Endothelial cell of umbilical vein (primary cell): ENCODE results near the gene ADAP2. TPM values are rescaled to one million over a fixed set of nuclear protein-coding genes. Genes with fewer than 3 reads are reported as not detected.

Source experiments
- BruUV-seq: library from RNA; stranded (reverse); fragments of 400-500 nt; replicated peaks from 2 replicates; lab custom pipeline; 2021; lab: Mats Ljungman, UMichigan
- CTCF ChIA-PET: fragments of 300-600, 350-600 bp; sonication (Branson Sonifier 250); formaldehyde crosslinking; loops from one replicate; lab custom pipeline; 2021; ENCODE audit warnings: antibody characterized with exemption, inconsistent platforms; lab: Charles Lee
- POLR2A ChIA-PET: fragments of 300-600, 350-600 bp; sonication (Branson Sonifier 250); formaldehyde crosslinking; loops from one replicate; lab custom pipeline; 2021; ENCODE audit warnings: antibody characterized with exemption, inconsistent platforms; lab: Charles Lee
- DNase-seq: peaks from one replicate; pipeline ENCODE4 v3.0.0-alpha.2; 2011; ENCODE audit warnings: low read depth, low spot score
- FAIRE-seq: peaks from 2 replicates; lab custom pipeline; 2011; peaks lifted over from hg19 to GRCh38; lab: Jason Lieb, UNC
- H2AFZ ChIP-seq: 2 replicates; pipeline ENCODE4 v1.6.0; 2012; ENCODE audit warnings: low read depth, low read length, control low read depth, inconsistent platforms
- H3K27ac ChIP-seq: 2 replicates; pipeline ENCODE4 v1.5.1; 2011; ENCODE audit warnings: low read depth, mild to moderate bottlenecking, control low read depth, low read length, moderate library complexity; ENCODE audit not compliant: insufficient read depth
- H3K27me3 ChIP-seq, 2 experiments: 2 replicates each; pipeline versions ENCODE4 v1.6.0 to v1.6.1; 2011; ENCODE audit warnings: low read length in 2 of 2, mixed read lengths in 1 of 2; ENCODE audit not compliant: control insufficient read depth in 2 of 2, insufficient read depth in 2 of 2
- H3K36me3 ChIP-seq, 2 experiments: 2 replicates in 1 of 2; 3 replicates in 1 of 2; pipeline ENCODE4 v1.5.1; 2011; ENCODE audit warnings: low read length in 2 of 2, mild to moderate bottlenecking in 1 of 2, moderate library complexity in 1 of 2; ENCODE audit not compliant: control insufficient read depth in 2 of 2, insufficient read depth in 2 of 2; ENCODE audit errors: extremely low read depth in 1 of 2
- H3K4me1 ChIP-seq: 3 replicates; pipeline ENCODE4 v1.5.1; 2011; ENCODE audit warnings: mild to moderate bottlenecking, low read length; ENCODE audit not compliant: control insufficient read depth, insufficient read depth; ENCODE audit errors: extremely low read depth
- H3K4me2 ChIP-seq: 2 replicates; pipeline ENCODE4 v1.6.1; 2011; ENCODE audit warnings: low read length, control low read depth, mixed read lengths; ENCODE audit not compliant: insufficient read depth
- H3K4me3 ChIP-seq, 3 experiments: fragments of 200-600 bp in 1 of 3; sonication (generic), shearing (Covaris generic) in 1 of 3; replicated peaks in 1 of 3; 2 replicates each; pipeline ENCODE4 v1.5.1; 2011 to 2016; ENCODE audit warnings: control low read depth in 3 of 3, low read length in 3 of 3, mild to moderate bottlenecking in 2 of 3, inconsistent platforms in 1 of 3, low read depth in 1 of 3, moderate library complexity in 1 of 3; ENCODE audit not compliant: insufficient read depth in 1 of 3
- H3K79me2 ChIP-seq: 2 replicates; pipeline ENCODE4 v1.6.0; 2012; ENCODE audit warnings: low read length, inconsistent platforms; ENCODE audit not compliant: control insufficient read depth, insufficient read depth
- H3K9ac ChIP-seq: replicated peaks from 2 replicates; pipeline ENCODE3; 2011; ENCODE audit warnings: low read length, control low read depth; ENCODE audit not compliant: insufficient read depth; ENCODE audit errors: extremely low read depth
- H3K9me1 ChIP-seq: replicated peaks from 3 replicates; pipeline ENCODE4 v1.6.0; 2011; ENCODE audit warnings: mild to moderate bottlenecking, low read length; ENCODE audit not compliant: control insufficient read depth, insufficient read depth; ENCODE audit errors: extremely low read depth
- H3K9me3 ChIP-seq: replicated peaks from 2 replicates; pipeline ENCODE4 v1.5.1; 2012; ENCODE audit warnings: low read length, inconsistent platforms; ENCODE audit not compliant: control insufficient read depth, insufficient read depth
- H4K20me1 ChIP-seq: replicated peaks from 2 replicates; pipeline ENCODE3; 2011; ENCODE audit warnings: mild to moderate bottlenecking, low read length; ENCODE audit not compliant: control insufficient read depth, insufficient read depth; ENCODE audit errors: extremely low read depth
- POLR2A ChIP-seq: IDR thresholded peaks from 2 replicates; pipeline ENCODE4 v1.6.1; 2012; ENCODE audit warnings: low read depth, mild to moderate bottlenecking, control low read depth, low read length
- POLR2AphosphoS5 ChIP-seq: IDR thresholded peaks from 2 replicates; pipeline ENCODE4 v1.6.1; 2012; ENCODE audit warnings: low read depth, mild to moderate bottlenecking, control low read depth, low read length, moderate library complexity; ENCODE audit not compliant: insufficient read depth
- dilution Hi-C: fragments of 300-500 bp; cut with MboI; formaldehyde crosslinking; loops from one replicate; pipeline ENCODE4 v1.15.0; 2019; ENCODE audit warnings: low sequenced_read_pairs; ENCODE audit not compliant: extremely low pct_ligation_motif_present
- intact Hi-C: fragments of 100-400 bp; cut with micrococcal nuclease; formaldehyde crosslinking; loops from one replicate; pipeline ENCODE4 v1.10.0; 2022
- polyA plus RNA-seq, 4 experiments: library from polyadenylated mRNA; depleted of rRNA in 3 of 4; stranded (reverse) in 3 of 4; unstranded in 1 of 4; fragments of >200 nt; gene quantifications; 2 replicates each; pipeline versions ENCODE4 v1.2.1 to v1.2.3, GENCODE V29; 2011 to 2012; ENCODE audit warnings: missing spikeins in 1 of 4
- total RNA-seq: library from RNA; stranded (reverse); gene quantifications from 2 replicates; pipeline ENCODE4 v1.2.3, GENCODE V29; 2021
- TF ChIP-seq, protein P1 (sequence below), 2 donors: IDR thresholded peaks; 1 replicate in 1 of 2; 2 replicates in 1 of 2; pipeline ENCODE4 v1.5.1; 2011; ENCODE audit warnings: low read length in 2 of 2, mild to moderate bottlenecking in 2 of 2, moderate library complexity in 2 of 2, control low read depth in 1 of 2, inconsistent platforms in 1 of 2, low read depth in 1 of 2; ENCODE audit not compliant: insufficient read depth in 1 of 2; ENCODE audit errors: extremely low read depth in 1 of 2
- TF ChIP-seq, protein P2 (sequence below): IDR thresholded peaks from 2 replicates; pipeline ENCODE4 v1.6.1; 2011; ENCODE audit not compliant: insufficient read depth, insufficient read length

The ADAP2 gene
- total and polyA plus RNA-seq, 2 donors (not counting 3 experiments of a cell fraction or from before 2014, with no cell fraction given): 0.28 to 1.0 TPM

DNA sequence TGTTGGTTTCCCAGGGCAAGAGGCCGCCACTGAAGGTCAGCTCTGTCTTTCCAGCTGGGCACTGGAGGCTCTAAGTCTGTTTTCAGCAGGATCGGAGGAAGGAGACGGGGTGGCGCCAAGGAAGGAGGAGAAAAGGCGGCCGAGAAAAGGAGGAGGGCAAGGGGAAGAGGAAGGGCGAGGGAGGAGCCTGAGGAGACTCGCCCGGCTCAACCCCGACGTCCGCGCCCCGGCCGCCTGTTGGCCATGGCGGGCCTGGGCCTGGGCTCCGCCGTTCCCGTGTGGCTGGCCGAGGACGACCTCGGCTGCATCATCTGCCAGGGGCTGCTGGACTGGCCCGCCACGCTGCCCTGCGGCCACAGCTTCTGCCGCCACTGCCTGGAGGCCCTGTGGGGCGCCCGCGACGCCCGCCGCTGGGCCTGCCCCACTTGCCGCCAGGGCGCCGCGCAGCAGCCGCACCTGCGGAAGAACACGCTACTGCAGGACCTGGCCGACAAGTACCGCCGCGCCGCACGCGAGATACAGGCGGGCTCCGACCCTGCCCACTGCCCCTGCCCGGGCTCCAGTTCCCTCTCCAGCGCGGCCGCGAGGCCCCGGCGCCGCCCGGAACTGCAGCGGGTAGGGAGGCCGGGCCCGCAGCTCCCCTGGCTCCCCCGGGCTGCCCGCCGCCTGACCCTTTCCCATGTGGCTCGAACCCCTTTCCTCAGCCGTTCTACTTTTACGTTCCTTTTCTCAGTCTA is 49.3 kb downstream of the ADAP2 start, which contains the start of gene RNF135:
TSS of gene RNF135 (plus strand) at position 209 of the 737 bp plus-strand sequence. CDS start at position 244, 35 bp downstream.
- FAIRE-seq (peak; percentile 88), DNase-seq (peak; percentile 84)
- TF ChIP-seq, protein P1, sequence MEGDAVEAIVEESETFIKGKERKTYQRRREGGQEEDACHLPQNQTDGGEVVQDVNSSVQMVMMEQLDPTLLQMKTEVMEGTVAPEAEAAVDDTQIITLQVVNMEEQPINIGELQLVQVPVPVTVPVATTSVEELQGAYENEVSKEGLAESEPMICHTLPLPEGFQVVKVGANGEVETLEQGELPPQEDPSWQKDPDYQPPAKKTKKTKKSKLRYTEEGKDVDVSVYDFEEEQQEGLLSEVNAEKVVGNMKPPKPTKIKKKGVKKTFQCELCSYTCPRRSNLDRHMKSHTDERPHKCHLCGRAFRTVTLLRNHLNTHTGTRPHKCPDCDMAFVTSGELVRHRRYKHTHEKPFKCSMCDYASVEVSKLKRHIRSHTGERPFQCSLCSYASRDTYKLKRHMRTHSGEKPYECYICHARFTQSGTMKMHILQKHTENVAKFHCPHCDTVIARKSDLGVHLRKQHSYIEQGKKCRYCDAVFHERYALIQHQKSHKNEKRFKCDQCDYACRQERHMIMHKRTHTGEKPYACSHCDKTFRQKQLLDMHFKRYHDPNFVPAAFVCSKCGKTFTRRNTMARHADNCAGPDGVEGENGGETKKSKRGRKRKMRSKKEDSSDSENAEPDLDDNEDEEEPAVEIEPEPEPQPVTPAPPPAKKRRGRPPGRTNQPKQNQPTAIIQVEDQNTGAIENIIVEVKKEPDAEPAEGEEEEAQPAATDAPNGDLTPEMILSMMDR (IDR thresholded peaks at IDR 0.05; ENCODE audit: extremely low read depth in 1 of 2, insufficient read depth in 1 of 2, low read depth in 1 of 2, low read length in 2 of 2): peak in 1 of 2 donors; percentile 13
- TF ChIP-seq POLR2A (peak; percentile 99), POLR2AphosphoS5 (peak; percentile 99)
- TF ChIP-seq, protein P2, sequence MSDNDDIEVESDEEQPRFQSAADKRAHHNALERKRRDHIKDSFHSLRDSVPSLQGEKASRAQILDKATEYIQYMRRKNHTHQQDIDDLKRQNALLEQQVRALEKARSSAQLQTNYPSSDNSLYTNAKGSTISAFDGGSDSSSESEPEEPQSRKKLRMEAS: no peak

More for the DNA sequence above, 49.3 kb downstream of the ADAP2 start, which contains the start of gene RNF135:
- dilution Hi-C loops: no loop called here
- H3K4me3 ChIP-seq: peak within 1 kb of the TSS; percentile 48 to 84 (median 72)
- peak within 1 kb of the TSS; percentile 76 for H3K27ac ChIP-seq
- H2AFZ ChIP-seq: peak within 1 kb of the TSS; percentile 91
- no peaks in the 10 kb centered on the region for H3K27me3 ChIP-seq
- H3K9ac ChIP-seq: peak within 1 kb of the TSS; percentile 81
- ChIA-PET CTCF (interaction anchor here (0.6 to 1.6 kb wide), 6 partner anchors 11 to 246 kb away, joined by 3 to 4 read pairs (median 3); partner anchors contain the start of gene TEFM), POLR2A (no interaction called here)
- H3K9me3 ChIP-seq: no peaks in the 10 kb centered on the region
- H4K20me1 ChIP-seq: no peaks in the 10 kb centered on the region
- H3K9me1 ChIP-seq: no peaks in the 10 kb centered on the region
- H3K79me2 ChIP-seq: peaks cover 8% of the 10 kb centered on the region
- no TSS peak for BruUV-seq
- peak within 1 kb of the TSS; percentile 91 for H3K4me2 ChIP-seq
- H3K4me1 ChIP-seq: peaks cover 10% of the 10 kb centered on the region
- H3K36me3 ChIP-seq: no peaks in the 10 kb centered on the region
- intact Hi-C loops: loop anchor here (1.0 to 2.0 kb wide), 2 partner anchors 37 to 64 kb away; partner anchors contain the start of gene TEFM
